Measurements from ENCODE around the gene RAPGEF6.
"Not testable (repeated sequence)": the region's sequence is repeated elsewhere in the genome, so short reads cannot be mapped to it uniquely, and the experiment has no call there.

RAPGEF6 gene

GRCh38 chr5:131491749-131492148 lies 143.3 kb downstream of the RAPGEF6 start:
- no peak for DNase-seq

DNA sequence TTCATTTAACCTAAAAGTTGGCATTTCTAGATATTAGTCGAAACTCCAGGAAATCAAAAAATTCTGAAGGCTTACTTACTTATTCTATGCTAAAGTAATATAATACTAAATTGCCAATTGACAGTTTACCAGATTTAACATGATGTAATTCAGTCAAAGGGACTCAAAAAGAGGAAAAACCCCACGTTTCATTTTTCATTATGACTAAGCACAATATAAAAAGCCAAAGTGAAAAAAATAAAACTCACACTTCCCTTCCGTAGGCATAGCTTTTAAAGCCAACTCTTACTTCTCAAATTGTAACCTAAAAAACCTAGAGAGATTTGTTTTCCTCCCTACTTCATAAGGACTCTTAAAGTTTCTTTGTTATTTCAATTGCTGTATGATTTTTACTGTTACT lies 146.6 kb downstream of the RAPGEF6 start:
- DNase-seq: no peak

DNA sequence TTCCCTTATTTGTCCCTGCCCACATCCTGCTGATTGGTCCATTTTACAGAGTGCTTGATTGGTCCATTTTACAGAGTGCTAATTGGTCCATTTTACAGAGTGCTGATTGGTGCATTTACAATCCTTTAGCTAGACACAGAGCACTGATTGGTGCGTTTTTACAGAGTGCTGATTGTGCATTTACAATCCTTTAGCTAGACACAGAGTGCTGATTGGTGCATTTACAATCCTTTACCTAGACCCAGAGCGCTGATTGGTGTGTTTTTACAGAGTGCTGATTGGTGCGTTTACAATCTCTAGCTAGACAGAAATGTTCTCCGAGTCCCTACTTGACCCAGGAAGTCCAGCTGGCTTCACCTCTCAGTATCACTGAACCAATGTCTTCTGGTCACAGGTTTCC lies 147.7 kb downstream of the RAPGEF6 start:
- not testable (repeated sequence) for DNase-seq

DNA sequence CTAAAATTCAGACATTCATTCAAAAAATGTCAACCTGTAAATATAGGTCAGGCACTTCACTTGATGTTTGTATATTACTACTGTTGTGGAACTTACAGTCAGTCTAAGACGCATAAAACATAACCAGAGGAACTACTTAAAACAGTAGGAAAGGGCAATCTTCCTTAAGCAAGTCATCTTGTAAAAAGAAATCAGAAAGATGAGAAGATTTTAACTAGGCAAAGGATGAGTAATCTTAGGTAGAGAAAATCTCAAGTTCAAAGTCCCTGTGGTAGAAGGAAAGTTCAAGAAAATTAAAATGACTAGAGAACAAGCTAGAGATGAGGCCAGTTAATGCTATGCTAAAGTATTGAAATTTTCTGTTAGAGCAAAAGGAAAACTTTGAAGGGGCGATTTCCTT lies 152.4 kb downstream of the RAPGEF6 start:
- no peak for DNase-seq

DNA sequence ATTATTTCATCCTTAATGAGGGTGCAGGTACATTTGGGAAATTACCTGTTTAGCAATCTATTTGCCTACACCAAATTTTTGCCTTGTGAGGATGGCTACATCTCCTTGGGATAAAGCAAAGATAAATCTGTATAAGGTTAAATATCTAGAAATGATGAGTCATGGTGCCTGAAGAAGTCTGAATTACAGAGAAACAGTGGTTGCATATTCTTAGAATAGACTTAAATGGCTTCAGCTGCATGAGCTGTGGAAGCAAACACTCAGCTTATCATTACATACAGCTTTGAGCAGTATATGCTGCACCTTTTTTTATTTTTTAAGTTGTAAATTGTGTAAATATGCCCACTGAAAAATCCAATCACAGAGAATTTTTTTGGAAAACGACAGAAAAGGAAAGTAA lies 153.5 kb downstream of the RAPGEF6 start:
- no peak for DNase-seq

GRCh38 chr5:131475541-131475941 lies 159.5 kb downstream of the RAPGEF6 start:
- DNase-seq: no peak

DNA sequence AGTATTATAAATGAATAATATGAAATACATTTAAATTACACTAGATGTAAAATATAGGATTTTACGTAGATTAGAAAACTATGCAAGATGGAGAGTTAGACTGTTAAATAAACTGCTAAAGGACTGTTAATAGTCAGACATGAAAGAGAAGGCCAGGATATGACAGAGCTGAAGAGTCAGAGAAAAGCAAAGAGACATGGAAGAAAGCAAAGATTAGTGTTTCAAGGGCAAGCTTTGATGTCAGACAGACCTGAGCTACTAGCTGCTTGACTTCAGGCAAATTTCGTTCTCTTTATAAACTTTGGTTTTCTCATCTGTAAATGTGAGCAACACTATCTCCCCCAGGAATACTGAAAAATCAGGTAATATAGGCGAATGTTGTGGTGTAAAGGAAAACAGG lies 161.3 kb downstream of the RAPGEF6 start:
- no peak for DNase-seq

DNA sequence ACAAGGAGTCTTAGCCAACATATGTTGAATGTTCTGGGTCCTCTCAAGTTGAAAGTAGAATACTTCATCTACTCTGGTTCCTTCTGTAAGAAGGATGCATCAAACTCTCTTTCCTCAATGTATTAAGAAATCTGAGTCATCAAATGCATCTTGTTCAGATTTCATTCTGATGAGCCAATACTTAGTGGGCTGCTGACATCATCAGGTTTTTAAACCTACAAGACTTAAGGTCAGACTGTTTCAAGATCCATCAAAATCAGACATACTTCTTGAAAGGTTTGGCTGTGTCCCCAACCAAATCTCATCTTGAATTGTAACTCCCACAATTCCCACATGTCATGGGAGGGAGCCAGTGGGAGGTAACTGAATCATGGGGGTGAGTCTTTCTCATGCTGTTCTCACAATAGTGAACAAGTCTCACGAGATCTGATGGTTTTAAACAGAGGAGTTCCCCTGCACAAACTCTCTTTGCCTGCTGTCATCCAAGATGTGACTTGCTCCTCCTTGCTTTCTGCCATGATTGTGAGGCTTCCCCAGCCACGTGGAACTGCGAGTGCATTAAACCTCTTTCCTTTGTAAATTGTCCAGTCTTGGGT lies 168.8 kb downstream of the RAPGEF6 start:
- no peak for DNase-seq

DNA sequence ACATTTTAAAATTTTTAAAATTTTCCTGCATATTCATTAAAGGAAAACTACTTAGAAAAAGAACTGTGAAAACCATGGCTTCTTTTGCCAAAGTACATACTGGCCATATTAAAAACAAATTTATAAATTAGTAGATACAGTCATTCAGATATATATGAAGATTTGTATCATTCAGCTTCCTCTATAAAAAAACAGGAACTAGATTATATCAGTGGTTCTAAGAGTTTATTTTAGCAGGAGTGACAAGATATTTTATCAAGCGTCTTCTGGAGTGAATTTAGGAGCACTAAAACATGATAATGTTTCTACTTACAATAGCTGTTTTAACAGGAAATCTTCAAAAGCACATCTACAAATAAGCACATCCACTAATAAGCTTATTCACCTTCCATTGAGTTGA lies 171.4 kb downstream of the RAPGEF6 start:
- no peak for DNase-seq

DNA sequence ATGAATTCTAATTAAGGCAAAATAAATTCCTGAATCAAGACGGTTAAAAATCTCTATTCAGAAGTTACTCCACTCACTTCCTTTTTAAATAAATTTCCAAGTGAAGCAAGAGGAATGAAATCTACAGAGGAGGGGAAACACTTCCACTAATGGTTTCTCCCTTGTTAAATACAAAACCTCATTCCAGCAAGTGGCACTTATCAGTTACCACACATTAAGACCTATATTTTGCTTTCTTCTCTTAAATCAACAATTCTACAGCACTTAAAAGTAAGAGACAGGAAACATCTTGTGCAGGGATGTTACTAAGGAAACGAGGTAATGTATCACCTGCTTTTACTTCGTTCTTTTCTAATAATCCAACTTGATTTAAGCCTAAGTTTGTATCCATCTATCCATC lies 172.6 kb downstream of the RAPGEF6 start:
- DNase-seq: no peak

GRCh38 chr5:131461742-131462141 lies 173.3 kb downstream of the RAPGEF6 start:
- no peak for DNase-seq

GRCh38 chr5:131460867-131461572 lies 174.0 kb downstream of the RAPGEF6 start:
- no peak for DNase-seq

- DNase-seq: no peak
Observed at GRCh38 chr5:131460133-131460532, 174.9 kb downstream of the RAPGEF6 start.

DNA sequence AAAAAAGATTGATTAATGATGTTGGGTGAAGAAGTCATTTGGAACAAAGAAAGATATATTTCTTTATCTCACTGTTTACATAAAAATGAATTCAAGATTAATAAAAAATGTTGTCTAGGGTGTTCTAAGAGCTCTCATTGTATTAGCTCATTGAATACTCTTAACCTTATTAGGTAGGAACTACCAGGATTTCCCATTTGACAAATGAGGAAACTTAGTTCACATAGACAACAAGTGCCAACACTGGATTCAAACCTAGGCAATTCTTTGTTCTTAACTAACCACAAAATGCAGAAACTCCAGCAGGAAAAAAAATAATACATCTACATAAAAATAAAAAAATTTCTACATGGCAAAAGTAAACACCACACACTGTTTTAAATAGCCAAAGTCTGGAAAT lies 175.8 kb downstream of the RAPGEF6 start:
- no peak for DNase-seq

DNA sequence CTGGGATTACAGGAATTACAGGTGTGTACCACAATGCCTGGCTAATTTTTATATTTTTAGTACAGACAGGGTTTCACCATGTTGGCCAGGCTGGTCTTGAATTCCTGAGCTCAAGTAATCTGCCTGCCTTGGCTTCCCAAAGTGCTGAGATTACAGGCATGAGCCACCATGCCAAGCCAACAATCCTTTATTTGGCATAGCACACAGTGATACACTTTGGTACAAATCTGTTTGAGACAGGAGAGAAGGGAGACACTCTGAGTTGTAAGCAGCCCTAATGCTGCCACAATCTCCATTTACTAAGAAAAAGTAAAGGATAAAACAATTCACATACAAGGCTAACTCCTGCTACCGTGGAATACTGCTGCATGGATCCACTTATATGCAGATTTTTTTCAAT lies 177.8 kb downstream of the RAPGEF6 start:
- no peak for DNase-seq

GRCh38 chr5:131450941-131451340 lies 184.1 kb downstream of the RAPGEF6 start:
- DNase-seq: no peak

DNA sequence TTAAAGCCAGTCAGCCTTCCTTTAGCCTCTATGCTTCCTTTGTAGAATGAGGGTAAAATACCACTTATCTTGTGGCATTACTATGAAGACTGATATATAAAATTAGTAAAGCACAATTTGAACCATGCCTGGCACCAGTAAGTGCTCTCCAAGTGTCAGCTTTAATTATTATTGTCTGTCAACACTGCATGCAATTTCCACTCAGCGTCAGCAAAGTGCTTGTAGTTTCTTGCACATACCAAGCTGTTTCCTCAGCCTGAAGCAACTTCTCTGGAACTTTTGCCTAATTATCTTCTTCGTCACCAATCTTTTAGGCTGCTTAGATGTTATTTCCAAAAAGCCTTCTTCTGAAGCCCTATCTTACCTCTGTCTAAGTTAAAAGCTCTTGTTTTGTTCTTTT lies 193.8 kb downstream of the RAPGEF6 start:
- no peak for DNase-seq

- no peak for DNase-seq
Observed at GRCh38 chr5:131436081-131436480, 198.9 kb downstream of the RAPGEF6 start.

- DNase-seq: no peak
Observed at GRCh38 chr5:131433109-131433508, 201.9 kb downstream of the RAPGEF6 start.

DNA sequence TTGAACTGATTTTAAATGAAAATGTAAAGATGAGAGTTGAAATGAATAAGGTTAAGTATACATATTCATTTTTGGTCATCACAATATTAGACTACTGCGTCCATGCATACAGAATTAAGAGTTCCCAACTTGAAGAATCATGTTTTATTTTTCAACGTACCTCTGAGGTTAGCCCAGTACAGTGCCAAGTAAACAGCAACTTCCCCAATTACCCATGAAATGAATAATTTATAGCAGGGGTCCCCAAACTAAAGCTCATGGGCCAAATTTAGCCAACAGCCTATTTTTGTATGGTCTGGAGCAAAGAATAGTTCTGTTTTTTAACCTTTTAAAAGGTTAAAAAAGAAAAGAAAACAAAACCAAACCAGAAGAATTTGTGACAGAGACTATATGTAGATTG lies 203.2 kb downstream of the RAPGEF6 start:
- DNase-seq: no peak

DNA sequence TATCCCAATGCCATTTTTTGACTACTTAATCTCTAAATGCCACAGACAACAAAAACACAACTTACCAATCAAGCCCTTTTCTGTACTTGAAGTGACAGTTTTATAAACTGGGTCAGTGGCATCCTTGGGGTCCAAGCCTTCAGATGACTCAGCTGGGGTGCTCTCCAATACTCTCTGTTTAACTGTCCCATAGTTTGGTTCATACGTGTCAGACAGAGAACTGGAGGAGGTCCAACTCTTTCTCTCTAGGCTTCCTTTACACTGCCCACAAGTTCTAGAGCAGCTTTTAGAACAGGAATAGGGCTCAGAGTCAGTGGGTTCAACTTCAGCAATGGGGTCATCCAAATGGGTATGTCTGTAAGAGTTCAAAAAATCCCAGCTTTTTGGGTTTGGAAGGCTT lies 204.2 kb downstream of the RAPGEF6 start:
- DNase-seq: no peak

DNA sequence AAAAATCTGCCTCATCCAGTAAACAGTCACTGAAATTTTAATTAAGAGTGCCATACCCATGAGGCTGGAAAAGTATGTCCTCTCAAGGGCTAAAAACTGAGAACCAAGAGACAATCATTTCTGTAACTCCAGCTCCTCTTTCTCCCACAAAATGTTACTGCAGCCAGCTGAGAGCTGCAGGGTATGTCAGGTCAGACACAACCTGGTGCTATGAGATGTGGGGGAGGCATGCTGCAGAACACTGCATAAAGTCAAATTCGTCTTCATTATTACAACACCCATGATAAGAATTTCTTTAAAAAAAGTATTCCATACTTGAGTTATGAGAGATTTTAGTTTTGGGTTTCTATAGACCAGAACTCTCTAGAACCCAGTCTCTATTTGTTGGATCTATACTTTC lies 209.0 kb downstream of the RAPGEF6 start:
- no peak for DNase-seq

DNA sequence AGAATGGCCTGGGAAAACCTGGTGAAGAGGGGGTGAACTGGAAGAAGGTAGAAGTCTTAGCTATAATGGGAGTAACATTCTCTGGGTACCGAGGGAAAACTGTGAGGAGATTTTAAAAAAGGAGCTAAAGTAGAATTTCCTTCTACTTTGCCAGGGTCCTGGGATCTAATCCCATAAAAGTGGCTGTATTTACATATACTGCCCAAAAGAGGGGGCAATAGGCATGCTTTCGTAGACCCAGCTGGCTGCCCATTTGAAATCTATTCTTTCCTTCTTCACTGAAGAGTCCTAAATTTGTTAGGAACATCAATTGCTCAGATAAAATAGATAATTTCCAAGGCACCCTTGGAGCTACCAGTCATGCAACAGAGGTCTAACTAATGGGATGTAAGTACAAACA lies 212.0 kb downstream of the RAPGEF6 start:
- DNase-seq: no peak

GRCh38 chr5:131419877-131420276 lies 215.2 kb downstream of the RAPGEF6 start:
- DNase-seq: no peak

GRCh38 chr5:131418846-131419245 lies 216.2 kb downstream of the RAPGEF6 start:
- DNase-seq: no peak

Data from activated CD4-positive, alpha-beta T cell treated with anti-CD3 and anti-CD28 coated beads for 48 hours (primary cell).